ENCODE results near the gene USP13.
"Not testable (repeated sequence)": the region's sequence is repeated elsewhere in the genome, so short reads cannot be mapped to it uniquely, and the experiment has no call there.

USP13 gene

DNA sequence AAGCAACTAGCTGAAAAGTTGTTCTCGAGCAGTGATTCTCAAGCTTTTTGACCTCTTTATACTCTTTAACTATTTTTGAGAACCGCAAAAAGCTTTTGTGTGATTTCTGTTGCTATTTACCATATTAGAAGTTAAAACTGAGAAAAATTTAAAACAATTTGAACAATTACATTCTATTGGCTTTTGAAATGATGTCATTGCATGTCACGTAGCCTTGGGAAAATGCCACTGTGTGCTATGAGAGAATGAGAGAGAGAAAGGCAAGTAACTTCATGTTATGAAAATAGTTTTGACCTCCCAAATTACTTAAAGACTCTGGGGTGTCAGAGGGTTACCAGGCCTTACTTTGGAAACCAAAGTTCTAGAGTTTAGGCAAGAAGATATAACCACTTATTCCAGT, 8.0 kb downstream of the USP13 start:
- DNase-seq = no peak

DNA sequence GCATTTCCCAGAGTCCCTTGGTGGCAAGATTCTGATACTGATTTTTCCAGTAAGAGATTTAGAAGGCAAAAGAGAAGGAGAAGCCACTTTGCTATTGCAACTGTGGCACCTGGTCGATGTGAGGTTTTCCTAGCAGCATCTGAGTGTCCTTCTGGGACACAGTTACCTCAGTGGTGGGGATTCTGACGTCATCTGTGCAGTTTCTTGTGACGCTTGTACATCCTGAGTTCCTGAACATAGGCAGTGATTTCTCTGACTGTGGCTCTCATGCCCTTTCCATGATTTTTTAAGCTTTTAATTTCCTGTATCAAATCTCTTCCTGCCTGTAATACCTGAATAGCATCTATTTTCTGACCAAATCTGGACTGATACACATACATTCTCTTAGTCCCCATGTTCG, 8.9 kb downstream of the USP13 start:
- no peak for DNase-seq

GRCh38 chr3:179663093-179663492, 10.3 kb downstream of the USP13 start:
- no peak for DNase-seq

- no peak for DNase-seq
Observed at GRCh38 chr3:179666030-179666429, 13.2 kb downstream of the USP13 start.

GRCh38 chr3:179666436-179667035, 13.7 kb downstream of the USP13 start:
- DNase-seq = no peak

DNA sequence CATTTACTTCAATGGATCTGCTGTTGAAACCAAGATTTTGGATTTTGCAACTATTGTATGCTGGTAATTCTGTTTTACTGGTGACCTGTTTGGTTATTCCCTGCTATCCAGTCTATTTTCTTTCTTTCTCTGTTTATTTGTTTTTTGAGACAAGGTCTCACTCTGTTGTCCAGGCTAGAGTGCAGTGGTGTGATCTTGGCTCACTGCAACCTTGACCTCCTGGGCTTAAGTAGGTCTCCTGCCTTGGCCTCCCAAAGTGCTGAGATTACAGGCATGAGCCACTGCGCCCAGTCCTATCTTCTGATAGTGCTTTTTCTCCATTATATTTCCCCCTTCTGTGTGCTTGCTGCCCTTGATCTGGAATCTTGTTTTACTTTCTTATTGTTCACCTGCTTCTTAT, 15.6 kb downstream of the USP13 start:
- DNase-seq = no peak

- DNase-seq = no peak
Observed at GRCh38 chr3:179670311-179670710, 17.5 kb downstream of the USP13 start.

DNA sequence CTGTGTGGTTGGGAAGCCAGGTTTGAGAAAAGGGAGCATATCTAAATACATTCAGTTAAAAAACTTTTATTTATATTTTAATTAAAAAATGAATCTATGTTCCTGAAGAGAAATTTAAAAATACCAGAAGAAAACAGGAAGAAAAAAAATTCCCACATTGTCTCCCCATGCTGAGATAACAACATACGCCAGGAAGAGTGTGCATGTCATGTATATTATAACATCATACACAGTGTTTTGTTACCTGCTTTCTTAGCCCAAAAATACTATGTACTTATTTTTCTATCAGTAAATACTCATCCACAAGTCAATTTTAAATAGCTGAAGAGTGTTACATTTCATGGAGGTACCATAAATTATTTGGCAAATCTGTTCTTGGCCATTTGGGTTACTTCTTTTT, 18.5 kb downstream of the USP13 start:
- no peak for DNase-seq

GRCh38 chr3:179671747-179672242, 19.0 kb downstream of the USP13 start:
- no peak for DNase-seq

GRCh38 chr3:179672918-179673317, 20.1 kb downstream of the USP13 start:
- DNase-seq = no peak

- no peak for DNase-seq
Observed at GRCh38 chr3:179673523-179673922, 20.7 kb downstream of the USP13 start.

DNA sequence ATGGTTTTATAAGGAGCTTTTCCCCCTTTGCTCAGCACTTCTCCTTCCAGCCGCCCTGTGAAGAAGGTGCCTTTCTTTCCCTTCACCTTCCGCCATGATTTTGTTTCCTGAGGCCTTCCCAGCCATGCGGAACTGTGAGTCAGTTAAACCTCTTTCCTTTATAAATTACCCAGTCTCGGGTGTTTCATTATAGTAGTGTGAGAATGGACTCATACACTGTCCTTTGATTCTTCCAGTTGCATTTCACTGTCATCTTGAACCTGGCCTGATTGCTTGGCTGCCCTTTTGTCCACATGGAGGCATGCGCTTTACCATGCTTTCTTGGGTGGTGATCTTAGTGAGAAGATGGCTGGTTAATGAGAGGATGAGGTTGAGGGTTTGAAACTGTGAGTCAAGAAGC, 23.2 kb downstream of the USP13 start:
- DNase-seq = no peak

DNA sequence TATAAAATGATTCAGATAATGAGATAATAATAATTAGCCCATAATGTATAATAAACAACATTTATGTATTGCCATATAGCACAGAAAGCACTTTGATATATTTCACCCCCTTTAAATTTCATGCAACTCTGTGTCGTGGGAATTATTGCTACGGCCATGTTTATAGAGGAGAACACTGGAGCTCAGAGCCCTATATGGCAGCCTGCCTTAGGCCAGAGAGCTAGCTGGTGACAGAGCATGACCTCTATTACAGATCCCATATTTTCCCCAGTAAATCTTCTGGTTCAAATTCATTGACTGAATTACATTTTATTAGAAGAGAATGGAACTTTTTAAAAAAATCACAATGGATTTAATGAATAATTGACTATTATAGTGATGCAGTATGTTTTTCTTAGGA, 25.0 kb downstream of the USP13 start:
- DNase-seq = no peak

GRCh38 chr3:179681492-179682263, 28.8 kb downstream of the USP13 start:
- DNase-seq = no peak

DNA sequence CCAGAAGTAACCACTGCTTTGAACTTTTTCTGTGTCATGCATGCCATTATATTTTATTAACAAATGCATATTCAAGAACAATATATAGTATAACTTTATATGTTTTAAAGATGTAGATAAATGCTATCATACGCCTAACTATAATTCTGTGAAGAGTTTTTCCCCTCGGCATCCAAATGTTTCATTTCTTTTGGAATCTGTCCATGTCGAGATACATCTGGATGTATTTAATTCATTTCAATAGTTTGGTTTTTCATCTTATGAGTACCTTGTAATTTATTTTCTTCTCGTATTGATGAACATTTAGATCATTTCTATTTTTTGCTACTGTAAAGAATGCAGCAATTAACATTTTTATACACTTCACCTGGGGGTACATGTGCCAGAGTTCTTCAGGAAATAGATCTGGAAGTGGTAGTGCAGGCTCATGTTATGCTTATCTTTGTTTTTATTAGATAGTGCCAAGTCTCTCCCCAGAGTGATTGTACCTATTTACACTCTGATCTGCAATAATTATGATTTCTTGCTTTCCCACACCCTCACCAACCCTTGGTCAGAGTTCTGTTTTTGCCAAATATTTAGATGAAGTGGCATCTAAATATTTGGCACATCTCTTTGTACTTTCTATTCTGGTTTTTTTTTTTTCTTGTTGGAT, 29.7 kb downstream of the USP13 start:
- DNase-seq = no peak

DNA sequence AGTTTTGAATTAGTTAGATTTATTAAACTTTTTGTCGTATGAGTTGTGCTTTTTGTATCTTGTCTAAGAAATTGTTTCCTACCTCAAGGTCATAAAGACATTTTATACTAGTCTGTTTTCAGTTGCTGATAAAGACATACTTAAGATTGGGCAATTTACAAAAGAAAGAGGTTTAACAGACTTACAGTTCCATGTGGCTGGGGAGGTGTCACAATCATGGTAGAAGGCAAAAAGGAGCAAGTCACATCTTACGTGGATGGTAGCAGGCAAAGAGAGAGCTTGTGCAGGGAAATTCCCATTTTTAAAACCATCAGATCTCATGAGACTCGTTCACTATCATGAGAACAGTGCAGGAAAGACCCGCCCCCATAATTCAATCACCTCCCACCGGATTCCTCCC, 30.4 kb downstream of the USP13 start:
- not testable (repeated sequence) for DNase-seq

GRCh38 chr3:179687967-179688535, 35.2 kb downstream of the USP13 start:
- DNase-seq = no peak

- DNase-seq = no peak
Observed at GRCh38 chr3:179688850-179689249, 36.0 kb downstream of the USP13 start.

GRCh38 chr3:179694731-179695130, 41.9 kb downstream of the USP13 start:
- no peak for DNase-seq

GRCh38 chr3:179695672-179696313, 43.0 kb downstream of the USP13 start:
- DNase-seq = no peak

DNA sequence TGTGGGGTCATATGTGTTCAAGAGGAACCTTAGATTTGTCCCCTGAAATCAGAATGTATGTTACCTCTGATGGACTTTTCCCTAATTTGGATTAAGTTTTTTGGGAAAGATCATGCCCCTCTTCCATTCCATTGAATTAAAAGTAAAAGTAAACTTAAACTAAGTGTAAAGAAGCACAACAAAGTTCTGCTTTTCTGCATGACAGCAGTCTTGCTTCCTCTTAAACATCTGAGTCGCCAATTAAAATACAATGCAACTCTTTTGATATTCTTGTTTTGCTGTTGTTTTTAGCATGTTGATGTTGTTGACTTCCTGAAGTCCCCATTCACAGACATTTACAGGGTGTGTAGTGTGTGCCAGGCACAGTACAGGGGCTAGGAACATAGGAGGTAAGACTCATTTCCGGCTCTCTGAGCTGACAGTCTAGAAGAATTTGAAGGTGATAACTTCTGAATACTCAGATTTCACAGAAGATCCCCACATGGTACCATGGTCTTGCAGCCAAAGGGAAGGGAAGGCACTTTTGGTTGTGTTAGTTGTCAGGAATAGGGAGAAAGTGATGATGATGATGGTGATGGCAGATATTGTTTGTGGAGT, 45.0 kb downstream of the USP13 start:
- DNase-seq = no peak

DNA sequence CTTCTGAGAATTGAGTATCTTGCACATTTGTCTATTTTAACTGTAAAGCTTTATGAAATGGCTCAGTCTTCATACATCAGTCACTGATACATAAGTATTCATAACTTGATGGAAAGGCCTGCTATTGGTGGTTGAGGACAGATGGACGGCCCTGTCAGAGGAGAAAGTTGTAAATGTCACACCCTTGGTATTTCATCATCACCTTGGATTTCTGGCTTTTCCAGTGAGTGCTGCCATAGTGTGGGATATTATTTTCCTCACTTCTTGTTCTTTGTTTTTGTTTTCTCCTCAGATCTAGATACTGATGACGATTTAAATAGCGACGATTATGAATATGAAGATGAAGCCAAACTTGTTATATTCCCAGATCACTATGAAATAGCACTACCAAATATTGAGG, 47.9 kb downstream of the USP13 start:
- no peak for DNase-seq
